ENCODE measurements around the gene CX3CR1.
"Not testable (repeated sequence)": the region's sequence is repeated elsewhere in the genome, so short reads cannot be mapped to it uniquely, and the experiment has no call there.

Gene CX3CR1

GRCh38 chr3:39279745-39280517, at the start of gene CX3CR1:
Gene CX3CR1, minus strand, starts transcription at chr3:39280036. Its CDS starts 13,527 bp downstream, at chr3:39266509.
- no peak for DNase-seq

- DNase-seq, result no peak
Measured at GRCh38 chr3:39329493-39329892, 49.7 kb upstream of the CX3CR1 start, which contains the start of gene CCR8. Gene CCR8, plus strand, starts transcription at chr3:39329709. Its CDS starts 2,623 bp downstream, at chr3:39332332.

GRCh38 chr3:39327746-39328349, 48.0 kb upstream of the CX3CR1 start:
- DNase-seq, result no peak

- DNase-seq, result no peak
Measured at GRCh38 chr3:39327053-39327745, 47.4 kb upstream of the CX3CR1 start.

- no peak for DNase-seq
Measured at GRCh38 chr3:39325236-39325635, 45.4 kb upstream of the CX3CR1 start.

GRCh38 chr3:39323494-39323893, 43.7 kb upstream of the CX3CR1 start:
- DNase-seq, result no peak

- DNase-seq, result no peak
Measured at GRCh38 chr3:39322936-39323335, 43.1 kb upstream of the CX3CR1 start.

- DNase-seq, result not testable (repeated sequence)
Measured at GRCh38 chr3:39322209-39322715, 42.4 kb upstream of the CX3CR1 start.

GRCh38 chr3:39321574-39321983, 41.7 kb upstream of the CX3CR1 start:
- DNase-seq, result not testable (repeated sequence)

- DNase-seq, result no peak
Measured at GRCh38 chr3:39319249-39319648, 39.4 kb upstream of the CX3CR1 start.

GRCh38 chr3:39318301-39318700, 38.5 kb upstream of the CX3CR1 start:
- no peak for DNase-seq

GRCh38 chr3:39317571-39318169, 37.8 kb upstream of the CX3CR1 start:
- no peak for DNase-seq

- DNase-seq, result no peak
Measured at GRCh38 chr3:39315420-39315819, 35.6 kb upstream of the CX3CR1 start.

GRCh38 chr3:39313289-39313688, 33.5 kb upstream of the CX3CR1 start:
- no peak for DNase-seq

GRCh38 chr3:39302178-39302577, 22.3 kb upstream of the CX3CR1 start:
- DNase-seq, result no peak

- no peak for DNase-seq
Measured at GRCh38 chr3:39299279-39299678, 19.4 kb upstream of the CX3CR1 start.

- DNase-seq, result no peak
Measured at GRCh38 chr3:39296197-39297077, 16.6 kb upstream of the CX3CR1 start.

- DNase-seq, result no peak
Measured at GRCh38 chr3:39295184-39295775, 15.4 kb upstream of the CX3CR1 start.

GRCh38 chr3:39294446-39295183, 14.8 kb upstream of the CX3CR1 start:
- no peak for DNase-seq

- DNase-seq, result no peak
Measured at GRCh38 chr3:39292961-39293360, 13.1 kb upstream of the CX3CR1 start.

GRCh38 chr3:39291903-39292329, 12.1 kb upstream of the CX3CR1 start:
- peak; percentile 42 to 64 (median 54) for DNase-seq
